ENCODE data around the gene XIRP2. TPM values are rescaled to one million over a fixed set of nuclear protein-coding genes. Genes with fewer than 3 reads are reported as not detected.

XIRP2 gene
- total and polyA plus RNA-seq, 10 of the 15 experiments (the other 5 are each of a cell fraction or from before 2014, with no cell fraction given): 0.03 TPM; not detected in 9

- Histone ChIP-seq H3K79me2 (ENCODE audit: control insufficient read depth, insufficient read depth, low read length) (no peaks in the 10 kb centered on the region), H3K9me3 (replicated peaks; ENCODE audit: control insufficient read depth, insufficient read depth, low read length) (no peaks in the 10 kb centered on the region), H3K4me1 (ENCODE audit: control insufficient read depth, insufficient read depth, low read length) (no peaks in the 10 kb centered on the region), H2AFZ (ENCODE audit: control insufficient read depth, low read depth, low read length) (no peak overlapping the region), H3K36me3 (ENCODE audit: control insufficient read depth in 2 of 2, insufficient read depth in 2 of 2, low read length in 1 of 2) (no peaks in the 10 kb centered on the region), H3K9ac (ENCODE audit: control insufficient read depth, insufficient read depth, low read length) (no peak overlapping the region), H4K20me1 (ENCODE audit: control insufficient read depth, insufficient read depth) (no peaks in the 10 kb centered on the region), H3K4me2 (ENCODE audit: control insufficient read depth, insufficient read depth) (no peak overlapping the region), H3K27me3 (replicated peaks in 1 of 2; ENCODE audit: control insufficient read depth in 2 of 2, insufficient read depth in 2 of 2, low read length in 1 of 2) (no peaks in the 10 kb centered on the region), H3K27ac (ENCODE audit: control insufficient read depth, insufficient read depth) (no peak overlapping the region), H3K4me3 (no peak overlapping the region)
- in situ Hi-C loops (cut with MboI) (no loop called here), intact Hi-C loops (cut with micrococcal nuclease; ENCODE audit: unreplicated experiment) (no loop called here)
- ChIA-PET POLR2A (no interaction called here), SMC1A (ENCODE audit: uncharacterized antibody, unreplicated experiment) (no interaction called here), RAD21 (ENCODE audit: unreplicated experiment) (no interaction called here), CTCF (no interaction called here)
- WGBS (ENCODE audit: insufficient coverage, insufficient replicate concordance, low lambda C conversion rate, missing lambda C conversion rate): 42% methylated on average over 6 of the region's 6 CpGs
- no peak for TF ChIP-seq HCFC1 (IDR thresholded peaks at IDR 0.05; ENCODE audit: low read length)
- no peak for TF ChIP-seq BCLAF1 (IDR thresholded peaks at IDR 0.05)
- no peak for DNase-seq (ENCODE audit: low read depth, low spot score)
- FAIRE-seq: no peak
- BruUV-seq (replicated peaks): no TSS peak
- no peak for ATAC-seq
Measured at GRCh38 chr2:167140330-167140729, 252.1 kb downstream of the XIRP2 start.

GRCh38 chr2:167140767-167141166 is 252.5 kb downstream of the XIRP2 start:
- H3K9ac ChIP-seq (ENCODE audit: control insufficient read depth, insufficient read depth, low read length): no peak overlapping the region
- POLR2A ChIA-PET: no interaction called here
- H3K4me1 ChIP-seq (ENCODE audit: control insufficient read depth, insufficient read depth, low read length): no peaks in the 10 kb centered on the region
- FAIRE-seq: no peak
- intact Hi-C loops (cut with micrococcal nuclease; ENCODE audit: unreplicated experiment): no loop called here
- no peaks in the 10 kb centered on the region for H3K36me3 ChIP-seq (ENCODE audit: control insufficient read depth in 2 of 2, insufficient read depth in 2 of 2, low read length in 1 of 2)
- H2AFZ ChIP-seq (ENCODE audit: control insufficient read depth, low read depth, low read length): no peak overlapping the region
- no TSS peak for BruUV-seq (replicated peaks)
- no peak overlapping the region for H3K4me2 ChIP-seq (ENCODE audit: control insufficient read depth, insufficient read depth)
- CTCF ChIA-PET: no interaction called here
- SMC1A ChIA-PET (ENCODE audit: uncharacterized antibody, unreplicated experiment): no interaction called here
- H3K4me3 ChIP-seq: no peak overlapping the region
- 45% methylated on average over 4 of the region's 4 CpGs for WGBS (ENCODE audit: insufficient coverage, insufficient replicate concordance, low lambda C conversion rate, missing lambda C conversion rate)
- in situ Hi-C loops (cut with MboI): no loop called here
- H3K9me3 ChIP-seq (replicated peaks; ENCODE audit: control insufficient read depth, insufficient read depth, low read length): no peaks in the 10 kb centered on the region
- no peak for DNase-seq (ENCODE audit: low read depth, low spot score)
- no peaks in the 10 kb centered on the region for H3K27me3 ChIP-seq (replicated peaks in 1 of 2; ENCODE audit: control insufficient read depth in 2 of 2, insufficient read depth in 2 of 2, low read length in 1 of 2)
- H4K20me1 ChIP-seq (ENCODE audit: control insufficient read depth, insufficient read depth): no peaks in the 10 kb centered on the region
- H3K79me2 ChIP-seq (ENCODE audit: control insufficient read depth, insufficient read depth, low read length): no peaks in the 10 kb centered on the region
- no peak overlapping the region for H3K27ac ChIP-seq (ENCODE audit: control insufficient read depth, insufficient read depth)
- RAD21 ChIA-PET (ENCODE audit: unreplicated experiment): no interaction called here
- ATAC-seq: no peak
- no peak for TF ChIP-seq HDGF (IDR thresholded peaks at IDR 0.05)
- no peak for TF ChIP-seq CUX1 (IDR thresholded peaks at IDR 0.05; ENCODE audit: insufficient replicate concordance, low read depth, low read length)
- TF ChIP-seq ZNF217 (IDR thresholded peaks at IDR 0.05): no peak
- no peak for TF ChIP-seq BCL11A (IDR thresholded peaks at IDR 0.05; ENCODE audit: low read depth, low read length)
- no peak for TF ChIP-seq FOXK2 (IDR thresholded peaks at IDR 0.05)
- no peak for TF ChIP-seq NFIC (IDR thresholded peaks at IDR 0.05; ENCODE audit: low read depth, low read length)
